GDM1 (cell line): ENCODE data around the gene TMEM238.
A peak's percentile ranks its signal among the peaks of the same experiment; 100 is the strongest.
"Not testable (repeated sequence)": the region's sequence is repeated elsewhere in the genome, so short reads cannot be mapped to it uniquely, and the experiment has no call there.

Experiments used
- DNase-seq: peaks from one replicate; lab custom pipeline; 2025; lab: John Stamatoyannopoulos, UW

The TMEM238 gene, protein sequence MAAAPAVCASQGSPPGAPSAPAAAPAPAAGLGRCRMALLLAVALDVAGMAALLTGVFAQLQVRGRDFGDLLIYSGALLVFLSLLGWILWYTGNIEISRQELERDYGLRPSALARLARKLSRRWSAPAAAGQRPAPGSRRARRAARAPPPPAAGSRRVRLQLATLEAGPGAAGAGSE

DNA sequence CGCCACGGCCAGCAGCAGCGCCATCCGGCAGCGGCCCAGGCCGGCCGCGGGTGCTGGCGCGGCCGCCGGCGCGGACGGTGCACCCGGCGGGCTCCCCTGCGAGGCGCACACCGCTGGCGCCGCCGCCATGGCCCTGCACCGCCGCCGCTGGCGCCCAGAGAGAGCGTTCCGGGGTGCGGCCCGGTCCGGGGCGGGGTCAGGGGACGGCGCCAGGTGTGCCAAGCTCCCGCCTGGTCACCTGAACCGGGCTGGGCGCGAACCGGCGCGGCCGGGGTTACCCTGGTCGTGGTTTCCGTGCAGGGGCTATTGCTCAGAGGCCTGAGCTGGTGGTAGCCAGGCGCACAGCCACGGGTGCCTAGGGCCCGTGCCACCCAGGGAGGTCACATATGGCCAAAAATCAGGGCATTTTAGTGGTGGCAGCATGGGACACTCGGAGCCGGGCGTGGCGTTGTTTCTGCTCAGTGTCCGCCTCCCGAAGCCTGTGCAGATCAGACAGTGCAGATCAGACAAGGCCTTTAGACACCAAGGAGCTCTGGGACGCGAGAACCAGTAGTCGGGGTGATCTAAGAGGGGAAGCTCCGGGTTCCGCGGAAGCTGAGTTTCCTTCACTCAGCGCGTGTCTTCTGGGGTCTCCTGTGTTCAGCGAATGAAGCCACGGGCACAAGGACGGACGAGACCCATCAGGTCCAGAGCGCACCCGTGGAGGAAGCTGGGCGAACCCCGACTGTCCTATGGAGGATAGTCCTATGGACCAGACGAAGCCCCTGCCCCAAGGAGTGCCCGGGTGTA lies at the start of gene TMEM238:
TSS of gene TMEM238 (minus strand) at position 162 of the 789 bp plus-strand sequence. CDS start at position 129, 33 bp downstream.
- no peak for DNase-seq

DNA sequence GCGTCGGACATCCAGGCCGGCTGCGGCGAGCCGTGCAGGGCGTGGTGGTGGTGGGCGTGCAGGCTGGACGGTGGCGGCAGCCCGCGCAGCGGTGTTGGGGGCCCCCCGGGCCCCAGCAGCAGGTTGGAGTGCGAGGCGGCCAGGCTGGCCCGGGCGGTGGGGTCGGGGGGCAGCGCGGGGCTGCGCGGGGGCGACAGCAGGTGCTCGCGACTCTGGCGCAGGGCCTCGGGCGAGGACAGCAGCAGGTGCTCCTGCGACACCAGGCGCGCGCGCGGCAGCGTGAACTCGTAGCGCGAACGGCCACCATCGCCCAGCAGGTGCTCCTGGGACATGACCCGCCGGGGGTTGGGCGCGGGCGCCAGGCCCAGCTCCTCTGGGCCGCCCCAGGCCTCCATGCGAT lies 49.2 kb upstream of the TMEM238 start:
- no peak for DNase-seq

DNA sequence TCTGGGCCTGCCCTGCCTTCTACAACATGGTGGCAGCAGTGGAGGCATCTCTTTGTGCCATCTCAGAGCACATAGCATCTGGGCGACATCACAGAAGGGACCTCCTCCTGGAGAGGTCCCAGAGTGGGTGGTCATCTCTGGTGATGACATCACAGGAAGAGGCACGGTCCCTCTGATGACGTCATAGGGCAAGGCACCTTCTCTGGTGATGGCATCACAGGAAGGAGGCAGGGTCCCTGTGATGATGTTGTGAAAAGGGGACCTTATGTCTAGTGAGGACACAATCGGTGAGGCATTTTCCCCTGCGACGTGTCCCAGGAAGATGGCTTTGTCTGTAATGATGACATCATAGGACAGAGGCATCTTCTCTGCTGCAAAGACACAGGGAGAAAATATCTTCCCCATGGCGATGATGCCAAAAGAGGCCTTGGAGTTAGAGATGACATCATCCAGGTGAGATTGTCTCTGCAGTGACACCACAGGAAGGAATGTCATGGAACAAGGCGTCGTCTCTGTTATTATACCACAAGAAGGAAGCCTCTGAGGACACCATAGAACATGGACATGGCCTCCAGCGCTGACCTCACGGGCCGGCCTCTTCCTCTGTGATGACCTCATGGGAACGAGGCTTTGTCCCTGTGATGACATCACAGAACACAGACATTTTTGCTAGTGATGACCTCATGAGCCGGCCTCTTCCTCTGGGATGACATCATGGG lies 48.3 kb upstream of the TMEM238 start:
- DNase-seq: no peak

DNA sequence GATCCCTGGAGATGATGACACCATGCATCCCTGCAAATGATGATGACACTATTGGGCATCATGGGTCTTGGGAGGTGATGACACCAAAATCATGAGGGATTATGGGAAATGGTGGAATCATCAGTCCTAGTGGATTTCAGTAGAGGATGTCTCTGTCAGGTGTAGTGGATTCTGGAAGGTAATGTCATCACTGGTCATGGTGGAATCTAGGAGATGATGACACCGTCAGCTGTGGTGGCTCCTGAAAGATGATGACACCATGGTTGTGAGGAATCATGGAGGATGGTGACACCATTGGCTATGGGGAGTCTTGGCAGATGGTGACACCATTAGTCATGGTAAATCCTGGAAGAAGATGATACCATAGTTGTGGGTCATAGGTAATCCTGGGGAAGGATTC lies 47.1 kb upstream of the TMEM238 start:
- no peak for DNase-seq

DNA sequence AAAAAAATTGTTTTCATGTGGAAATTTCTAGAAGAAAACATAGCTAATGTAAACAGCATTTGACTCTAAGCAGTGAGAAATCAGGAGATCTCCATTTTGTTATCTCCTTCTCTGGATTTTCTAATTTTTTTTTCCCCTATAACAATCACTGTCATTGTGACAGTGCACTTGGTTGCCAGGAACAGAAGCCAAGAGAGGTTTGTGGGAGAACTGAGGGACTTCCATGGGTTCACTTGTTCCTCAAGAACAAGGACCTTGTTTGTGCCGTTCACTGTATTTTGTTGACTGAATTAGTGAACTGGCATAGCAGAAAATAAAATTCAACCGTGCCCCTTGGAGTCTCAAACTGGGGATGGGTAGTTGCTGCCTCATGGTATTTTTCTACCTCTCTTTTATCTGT lies 42.0 kb upstream of the TMEM238 start:
- no peak for DNase-seq

DNA sequence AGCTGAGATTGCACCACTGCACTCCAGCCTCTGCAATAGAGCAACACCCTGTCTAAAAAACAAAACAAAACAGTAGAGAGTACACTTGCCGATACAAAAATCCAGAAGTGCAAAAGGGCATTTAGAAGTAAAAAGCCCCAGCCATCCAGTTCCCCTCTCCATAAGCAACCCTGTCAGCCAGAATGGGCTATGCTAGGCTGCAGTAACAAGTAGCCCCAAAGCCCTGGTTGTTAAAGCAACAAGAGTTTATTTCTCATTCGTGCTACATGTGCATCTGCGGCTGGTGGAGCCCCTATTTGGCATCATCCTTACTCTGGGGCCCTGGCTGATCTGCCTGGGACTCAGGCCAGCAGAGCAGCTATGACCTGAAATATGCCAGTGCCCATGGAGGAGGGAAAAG lies 40.4 kb upstream of the TMEM238 start:
- no peak for DNase-seq

DNA sequence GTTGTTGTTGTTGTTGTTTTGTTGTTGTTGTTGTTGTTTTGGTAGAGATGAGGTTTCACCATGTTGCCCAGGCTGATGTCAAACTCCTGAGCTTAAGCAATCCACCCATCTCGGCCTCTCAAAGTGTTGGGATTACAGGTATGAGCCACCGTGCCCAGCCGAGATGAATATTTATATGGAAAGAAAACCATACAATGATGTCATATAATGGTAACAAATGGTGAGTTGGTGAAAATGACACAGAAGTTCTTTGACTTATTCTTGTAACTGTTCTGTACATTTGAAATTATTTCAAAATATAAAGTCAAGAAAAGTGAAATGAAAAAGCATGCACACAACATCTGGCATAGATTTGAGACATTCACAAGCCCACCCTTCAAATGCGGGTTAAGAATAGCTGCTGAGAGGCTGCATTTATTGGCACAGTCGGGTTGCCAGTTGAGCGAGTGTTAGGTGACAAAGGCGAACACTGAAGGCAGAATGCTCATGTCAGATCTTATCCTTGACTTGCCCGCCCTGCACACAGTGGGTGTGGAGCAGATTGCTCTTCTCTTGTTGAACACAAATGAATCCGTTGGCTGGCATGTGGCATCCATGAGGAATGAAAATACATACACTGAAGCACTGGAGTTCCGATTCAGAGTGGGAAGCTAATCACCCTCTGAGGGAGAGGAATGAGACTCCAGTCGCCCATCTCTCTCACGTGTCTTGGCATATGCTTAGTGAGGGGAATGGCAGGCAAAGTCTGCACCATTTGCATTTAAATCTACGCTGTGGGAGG lies 39.3 kb upstream of the TMEM238 start:
- no peak for DNase-seq

DNA sequence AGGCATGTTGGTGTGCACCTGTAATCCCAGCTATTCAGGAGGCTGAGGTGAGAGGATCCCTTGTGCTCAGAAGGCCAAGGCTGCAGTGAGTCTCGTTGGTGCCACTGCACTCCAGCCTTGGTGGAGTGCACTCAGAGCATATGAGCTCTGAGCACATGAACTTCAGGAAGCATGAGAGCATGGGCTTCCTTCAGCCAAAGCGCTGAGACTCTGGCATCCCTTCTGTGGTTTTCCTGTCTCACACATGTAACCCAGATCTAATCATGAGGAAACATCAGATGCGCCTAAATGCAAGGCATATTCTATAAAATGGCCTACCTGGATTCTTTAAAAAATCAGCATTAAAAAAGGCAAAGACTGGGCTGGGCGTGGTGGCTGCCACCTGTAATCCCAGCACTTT lies 37.2 kb upstream of the TMEM238 start:
- peak; percentile 87 for DNase-seq

DNA sequence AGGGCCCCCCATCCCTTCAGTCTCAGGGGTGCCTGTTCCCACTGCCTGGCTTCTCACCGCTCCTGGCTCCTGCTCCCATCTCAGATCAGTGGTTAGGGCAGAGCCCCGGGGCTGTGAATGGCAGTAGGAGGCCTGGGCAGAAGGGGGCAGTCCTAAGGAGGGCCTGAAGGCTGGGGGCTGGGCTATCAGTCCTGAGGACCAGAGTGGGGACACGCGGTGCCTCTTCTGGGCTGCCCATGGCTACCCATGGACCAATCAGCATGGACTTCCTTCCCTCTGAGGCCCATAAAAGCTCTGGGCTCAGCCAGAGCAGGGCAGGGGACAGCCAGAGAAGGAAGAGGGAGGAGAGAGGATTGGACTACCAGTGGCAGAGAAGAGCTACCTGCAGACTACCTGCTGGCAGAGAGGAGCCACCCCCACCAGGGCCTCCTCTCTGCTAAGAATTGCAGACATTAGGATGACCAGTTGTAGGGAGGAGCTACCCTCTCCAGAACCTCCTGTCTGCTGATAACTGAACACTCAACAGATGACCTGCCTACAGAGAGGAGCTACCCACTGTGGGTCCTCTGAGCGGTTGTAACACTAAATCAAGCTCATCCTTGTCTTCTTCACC lies 35.6 kb upstream of the TMEM238 start:
- DNase-seq: no peak

DNA sequence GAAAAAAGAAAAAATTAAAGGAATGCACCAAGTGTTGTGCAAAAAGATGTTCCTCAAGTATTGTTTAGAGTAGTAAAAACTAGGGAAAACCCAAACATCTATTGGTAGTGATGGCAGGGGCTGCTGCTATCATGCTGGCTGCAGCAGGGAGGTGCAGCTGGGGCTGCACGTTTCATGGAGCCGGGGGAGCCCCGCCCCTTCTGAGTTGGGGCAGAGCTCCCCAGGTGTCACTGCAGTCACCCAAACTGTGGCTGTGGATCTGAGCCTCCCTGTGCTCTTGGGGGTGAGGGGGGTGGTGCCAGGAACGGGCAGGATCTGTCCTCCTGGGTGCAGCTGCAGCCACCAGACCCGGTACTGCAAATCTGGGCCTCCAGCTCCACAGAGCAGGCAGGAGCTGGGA lies 35.0 kb upstream of the TMEM238 start:
- no peak for DNase-seq

DNA sequence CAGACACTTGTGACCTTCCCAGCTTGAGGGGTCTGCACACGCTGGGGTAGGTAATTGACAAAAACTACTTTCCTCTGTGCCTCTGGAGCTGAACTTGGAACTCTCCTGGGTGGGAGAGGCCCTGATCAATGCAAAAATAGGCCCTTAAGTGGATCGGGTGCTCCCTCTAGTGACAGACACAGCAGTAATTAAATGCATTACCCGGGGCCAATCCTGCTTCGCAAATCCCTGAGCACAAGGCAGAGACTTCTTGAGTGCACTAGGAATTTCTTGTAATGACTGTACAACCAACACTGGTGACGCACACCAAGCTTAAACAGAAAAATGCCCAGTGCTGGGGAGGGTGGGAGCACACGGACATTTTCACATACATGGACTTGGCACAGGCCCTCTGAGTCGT lies 34.1 kb upstream of the TMEM238 start:
- DNase-seq: peak; percentile 58

DNA sequence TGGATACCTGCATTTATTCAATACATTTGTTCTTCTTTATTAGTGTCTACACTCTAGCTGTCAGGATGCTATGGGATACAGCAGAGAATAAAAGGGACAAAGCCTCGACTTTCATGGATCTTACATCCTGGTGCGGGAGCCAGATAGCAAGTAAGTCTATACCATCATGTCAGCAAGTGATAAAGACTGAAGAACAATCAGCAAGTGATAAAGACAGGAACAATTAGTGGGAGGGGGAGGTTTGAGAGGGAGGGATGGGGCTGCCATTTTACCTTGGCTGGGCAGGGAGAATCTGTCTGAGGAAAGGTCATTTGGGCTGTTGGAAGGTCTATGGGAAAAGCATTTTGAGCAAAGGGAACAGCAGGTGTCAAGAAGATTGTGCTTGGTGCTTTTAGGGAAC lies 26.1 kb upstream of the TMEM238 start:
- DNase-seq: no peak

DNA sequence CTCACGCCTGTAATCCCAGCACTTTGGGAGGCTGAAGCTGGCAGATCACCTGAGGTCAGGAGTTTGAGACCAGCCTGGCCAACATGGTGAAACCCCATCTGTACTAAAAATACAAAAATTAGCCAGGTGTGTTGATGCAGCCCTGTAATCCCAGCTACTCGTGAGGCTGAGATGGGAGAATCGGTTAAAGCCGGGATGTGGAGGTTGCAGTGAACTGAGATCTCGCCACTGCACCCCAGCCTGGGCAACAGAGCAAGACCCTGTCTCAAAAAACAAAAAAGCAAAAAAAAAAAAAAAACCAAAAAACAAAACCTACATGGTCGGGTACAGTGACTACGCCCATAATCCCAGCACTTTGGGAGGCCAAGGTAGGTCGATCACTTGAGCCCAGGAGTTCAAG lies 25.1 kb upstream of the TMEM238 start:
- not testable (repeated sequence) for DNase-seq

DNA sequence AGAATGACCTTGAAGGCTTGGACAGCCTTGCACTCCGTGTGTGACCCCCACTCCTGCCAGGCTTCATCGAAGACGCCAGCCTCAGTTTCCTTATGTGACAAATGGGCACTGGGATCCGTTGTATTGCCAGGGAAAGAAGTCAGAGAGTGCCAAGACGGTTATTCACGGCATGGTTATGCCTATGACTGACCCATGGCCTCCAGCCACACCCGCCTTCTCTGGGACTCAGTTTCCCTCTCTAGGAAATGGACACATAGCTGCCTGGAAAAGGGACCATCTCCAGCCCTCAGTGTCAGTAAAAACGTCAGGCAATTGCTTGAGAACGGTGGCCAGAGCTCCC lies 24.4 kb upstream of the TMEM238 start:
- DNase-seq: no peak

DNA sequence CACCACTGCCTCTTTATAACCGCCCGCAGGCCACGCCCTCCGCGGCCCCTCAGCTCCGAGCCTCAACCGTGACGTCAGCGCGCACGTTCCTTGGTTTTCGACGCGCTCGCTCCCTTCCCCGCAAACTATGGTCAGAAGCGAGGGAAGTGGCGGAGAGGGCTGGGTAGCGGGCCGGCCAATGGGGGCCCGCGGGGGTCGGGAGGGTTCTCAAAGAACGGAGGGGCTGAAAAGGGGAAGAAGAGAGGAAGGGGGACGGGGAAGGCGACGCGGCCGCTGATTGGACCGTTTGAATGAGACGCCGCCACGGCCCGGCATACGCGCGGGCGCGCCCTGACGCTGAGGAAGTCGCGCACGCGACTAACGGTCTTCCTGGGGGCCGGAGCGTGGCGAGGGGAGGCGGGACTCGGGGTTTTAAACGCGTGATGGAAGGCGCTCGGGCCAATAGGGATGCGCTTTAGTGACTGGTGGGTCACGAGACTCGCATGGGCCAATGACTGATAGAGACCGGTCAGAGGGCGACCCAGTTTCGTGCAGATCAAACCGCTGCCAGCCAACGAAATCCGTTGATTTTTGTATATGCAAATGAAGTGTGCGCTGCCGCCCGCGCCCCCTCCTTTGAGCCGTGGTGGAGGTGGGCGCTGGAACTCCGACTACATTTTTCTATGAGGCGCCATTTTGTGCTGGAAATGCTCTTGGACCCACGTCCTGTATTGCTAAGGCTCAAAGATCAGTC lies 23.9 kb upstream of the TMEM238 start:
- peak; percentile 99 for DNase-seq

DNA sequence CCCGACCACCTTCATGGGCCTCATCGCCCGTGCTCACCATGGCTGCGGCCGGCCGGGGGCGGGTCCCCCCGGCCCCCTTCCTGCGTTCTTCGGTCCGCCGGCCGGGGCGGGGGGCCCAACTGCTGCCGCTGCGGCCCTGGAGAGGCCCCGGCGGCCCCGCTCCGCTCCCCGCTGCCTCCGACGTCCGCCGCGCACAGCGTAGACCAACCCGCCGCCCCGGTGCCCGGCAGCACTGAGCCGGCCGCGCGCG lies 23.4 kb upstream of the TMEM238 start, which contains the start of gene UBE2S:
TSS of gene UBE2S (minus strand) at position 239 of the 250 bp plus-strand sequence. CDS start at position 40, 199 bp downstream.
- not testable (repeated sequence) for DNase-seq

DNA sequence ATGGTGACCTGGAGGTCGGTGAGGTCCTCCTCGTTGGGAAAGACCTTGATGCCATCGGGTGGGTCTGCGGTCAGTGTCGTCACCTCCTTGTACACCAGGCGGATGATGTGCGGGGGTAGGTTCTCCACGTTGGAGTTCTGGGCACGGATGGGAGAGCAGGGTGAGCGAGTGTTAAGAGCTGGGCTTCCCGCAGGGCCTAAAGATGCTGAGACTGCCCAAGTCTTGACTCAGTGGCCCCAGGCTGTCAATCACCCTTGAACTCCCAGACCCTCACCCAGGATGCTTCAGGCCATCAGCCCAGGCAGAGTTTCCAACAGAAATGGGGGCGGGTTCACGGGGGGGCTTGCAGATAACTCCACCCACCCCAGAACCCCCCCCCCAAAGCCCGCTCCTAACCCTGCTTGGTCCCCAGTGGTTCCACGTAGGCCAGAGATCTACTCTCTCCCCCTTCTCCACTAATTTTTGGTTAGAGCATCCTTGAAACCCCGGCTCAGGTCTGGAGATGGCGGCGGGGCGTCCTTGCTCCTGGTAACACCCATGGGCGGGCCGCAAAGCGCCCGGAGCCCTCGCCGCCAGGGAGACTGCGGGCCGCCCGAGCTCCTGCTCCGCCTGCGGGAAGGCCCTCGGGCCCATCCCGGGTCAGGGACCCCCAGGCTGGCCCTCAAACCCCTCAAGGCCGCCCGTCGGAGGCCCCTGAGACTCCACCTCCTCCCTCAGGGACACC lies 22.9 kb upstream of the TMEM238 start:
- DNase-seq: no peak

DNA sequence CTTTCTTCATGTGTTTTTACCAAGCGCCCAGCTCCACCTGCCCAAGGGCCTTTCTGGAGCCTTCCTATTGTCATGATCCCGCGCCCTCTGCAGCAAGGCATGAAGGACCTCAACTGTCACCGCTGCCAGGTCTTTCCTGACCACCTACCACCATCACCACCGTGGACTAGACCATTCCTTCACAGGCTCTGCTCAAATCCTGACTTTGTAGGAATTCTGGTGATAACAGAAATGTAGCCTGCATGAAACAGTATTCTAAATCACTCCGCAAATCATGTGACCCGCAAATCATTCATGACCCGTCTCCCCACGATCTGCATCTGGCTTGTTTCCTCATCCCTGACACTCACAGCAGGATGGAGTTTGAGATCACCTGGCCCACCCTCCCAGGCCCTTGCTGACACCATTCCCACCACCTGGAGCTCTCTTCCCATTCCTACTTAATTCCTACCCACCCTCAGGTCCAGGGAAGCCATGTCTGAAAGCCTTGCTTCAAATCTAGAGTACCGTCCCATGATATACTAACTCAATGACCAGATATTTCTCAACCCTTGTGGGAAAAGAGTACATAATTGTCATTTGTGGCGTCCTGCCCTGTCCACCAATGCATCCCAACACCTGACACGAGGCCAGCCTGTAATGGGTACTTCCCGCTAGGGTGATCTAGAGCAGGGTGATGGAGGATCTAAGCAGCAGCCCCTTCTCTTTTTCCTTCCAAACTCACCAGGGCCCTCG lies 22.2 kb upstream of the TMEM238 start:
- DNase-seq: no peak

DNA sequence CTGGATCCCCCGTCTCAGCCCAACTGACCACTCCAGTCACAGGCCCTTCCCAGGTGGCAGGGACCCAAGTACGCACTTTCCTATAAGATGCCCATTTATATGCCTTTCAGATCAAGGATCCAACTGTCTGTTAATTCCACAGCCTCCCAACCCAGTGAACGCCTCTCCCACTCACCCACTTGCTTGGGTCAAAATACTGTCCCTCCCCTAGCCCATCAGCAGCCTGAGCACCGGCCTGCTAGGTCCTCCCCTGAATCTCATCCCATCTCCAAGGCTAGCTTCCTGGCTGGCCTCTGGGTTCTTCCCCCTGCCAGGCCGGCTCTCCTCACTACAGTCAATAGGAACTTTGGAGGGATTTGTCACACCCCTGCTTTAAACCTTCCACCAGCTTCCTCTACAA lies 21.5 kb upstream of the TMEM238 start:
- DNase-seq: no peak

DNA sequence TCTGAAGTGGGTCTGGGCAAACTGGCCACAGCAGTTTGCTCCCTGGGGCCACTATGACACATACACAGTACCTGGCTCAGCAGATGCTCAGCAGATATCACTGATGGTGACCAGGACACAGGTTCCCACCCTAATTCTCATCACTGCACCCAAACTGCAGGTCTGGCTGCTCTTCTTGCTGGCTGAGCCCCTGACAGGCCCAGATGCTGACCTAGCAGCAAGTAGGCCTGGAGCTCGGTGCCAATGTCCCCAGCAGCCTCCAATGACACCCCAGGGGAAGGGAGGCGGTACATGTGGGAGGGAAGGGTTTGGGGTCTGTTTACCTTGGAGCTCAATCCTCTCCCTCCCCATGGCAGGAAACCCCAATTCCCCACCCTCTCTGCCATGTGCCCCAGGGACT lies 18.4 kb upstream of the TMEM238 start:
- DNase-seq: no peak
